Activated naive CD4-positive, alpha-beta T cell (primary cell): ENCODE results near the gene MOB3B.

Experiments used
- DNase-seq, 4 experiments: peaks; one replicate each; lab custom pipeline; 2025; lab: John Stamatoyannopoulos, UW

Gene MOB3B

GRCh38 chr9:27447031-27447683 is 82.5 kb downstream of the MOB3B start:
- DNase-seq = no peak

GRCh38 chr9:27445688-27446087 is 83.9 kb downstream of the MOB3B start:
- DNase-seq = no peak

GRCh38 chr9:27445057-27445595 is 84.5 kb downstream of the MOB3B start:
- DNase-seq = no peak

- no peak for DNase-seq
Observed at GRCh38 chr9:27442464-27442863, 87.2 kb downstream of the MOB3B start.

GRCh38 chr9:27441741-27442070 is 87.9 kb downstream of the MOB3B start:
- no peak for DNase-seq

GRCh38 chr9:27440888-27441740 is 88.5 kb downstream of the MOB3B start:
- no peak for DNase-seq

- no peak for DNase-seq
Observed at GRCh38 chr9:27438522-27438921, 91.1 kb downstream of the MOB3B start.

- DNase-seq = no peak
Observed at GRCh38 chr9:27437652-27438373, 91.8 kb downstream of the MOB3B start.

- DNase-seq = no peak
Observed at GRCh38 chr9:27436234-27436633, 93.4 kb downstream of the MOB3B start.

GRCh38 chr9:27433631-27434325 is 95.8 kb downstream of the MOB3B start:
- DNase-seq = no peak

GRCh38 chr9:27432308-27432707 is 97.3 kb downstream of the MOB3B start:
- no peak for DNase-seq

GRCh38 chr9:27431543-27432147 is 98.0 kb downstream of the MOB3B start:
- no peak for DNase-seq

- no peak for DNase-seq
Observed at GRCh38 chr9:27430750-27431535, 98.7 kb downstream of the MOB3B start.

GRCh38 chr9:27429917-27430316 is 99.7 kb downstream of the MOB3B start:
- no peak for DNase-seq

GRCh38 chr9:27429436-27429835 is 100.2 kb downstream of the MOB3B start:
- DNase-seq = no peak

- no peak for DNase-seq
Observed at GRCh38 chr9:27428551-27428950, 101.1 kb downstream of the MOB3B start.

- no peak for DNase-seq
Observed at GRCh38 chr9:27427272-27427643, 102.4 kb downstream of the MOB3B start.

GRCh38 chr9:27426511-27427271 is 102.9 kb downstream of the MOB3B start:
- no peak for DNase-seq

GRCh38 chr9:27425827-27426510 is 103.6 kb downstream of the MOB3B start:
- DNase-seq = no peak
